ENCODE measurements around the gene CHRNB1. TPM values are rescaled to one million over a fixed set of nuclear protein-coding genes. Genes with fewer than 3 reads are reported as not detected.

CHRNB1 gene
- polyA plus RNA-seq, 1 donor from 2014 or later, result 18.2 TPM

- no peak overlapping the region for H3K4me2 ChIP-seq (ENCODE audit: low read length)
- H3K27ac ChIP-seq (ENCODE audit: low read length), result no peak overlapping the region
- no peaks in the 10 kb centered on the region for H3K9me3 ChIP-seq (ENCODE audit: low read length)
- H3K79me2 ChIP-seq (replicated peaks; ENCODE audit: insufficient read depth, low read length), result no peaks in the 10 kb centered on the region
- H3K9ac ChIP-seq (ENCODE audit: low read length), result no peak overlapping the region
- no peaks in the 10 kb centered on the region for H3F3A ChIP-seq (ENCODE audit: insufficient read depth, low read length, poor library complexity, severe bottlenecking)
- H3K9me2 ChIP-seq (ENCODE audit: insufficient read depth, low read length), result no peaks in the 10 kb centered on the region
- H3K27me3 ChIP-seq (ENCODE audit: insufficient read depth, low read depth, low read length), result no peaks in the 10 kb centered on the region
- no peak overlapping the region for H2AFZ ChIP-seq (ENCODE audit: low read depth, low read length)
- no peaks in the 10 kb centered on the region for H3K36me3 ChIP-seq (ENCODE audit: insufficient read depth, low read length)
- peaks cover 4% of the 10 kb centered on the region for H4K20me1 ChIP-seq (ENCODE audit: insufficient read depth)
- H3K4me3 ChIP-seq (ENCODE audit: low read length), result no peak overlapping the region
- TF ChIP-seq CTCF (IDR thresholded peaks at IDR 0.05; ENCODE audit: poor library complexity, severe bottlenecking) (no peak), TAF1 (IDR thresholded peaks at IDR 0.05; ENCODE audit: low read depth) (no peak), MXI1 (conservative IDR thresholded peaks at IDR 0.05; ENCODE audit: poor library complexity, severe bottlenecking) (no peak)
Observed at GRCh38 chr17:7416323-7416722, 28.5 kb upstream of the CHRNB1 start.

GRCh38 chr17:7417056-7417655 is 27.7 kb upstream of the CHRNB1 start:
- Histone ChIP-seq H3K9me3 (ENCODE audit: low read length) (no peaks in the 10 kb centered on the region), H3K27me3 (ENCODE audit: insufficient read depth, low read depth, low read length) (no peaks in the 10 kb centered on the region), H4K20me1 (ENCODE audit: insufficient read depth) (peaks cover 4% of the 10 kb centered on the region), H2AFZ (ENCODE audit: low read depth, low read length) (no peak overlapping the region), H3K36me3 (ENCODE audit: insufficient read depth, low read length) (no peaks in the 10 kb centered on the region), H3F3A (ENCODE audit: insufficient read depth, low read length, poor library complexity, severe bottlenecking) (no peaks in the 10 kb centered on the region), H3K9me2 (ENCODE audit: insufficient read depth, low read length) (no peaks in the 10 kb centered on the region), H3K4me3 (ENCODE audit: low read length) (no peak overlapping the region), H3K79me2 (replicated peaks; ENCODE audit: insufficient read depth, low read length) (no peaks in the 10 kb centered on the region), H3K9ac (ENCODE audit: low read length) (no peak overlapping the region), H3K4me2 (ENCODE audit: low read length) (no peak overlapping the region), H3K27ac (ENCODE audit: low read length) (no peak overlapping the region)
- no peak for TF ChIP-seq RAD21 (conservative IDR thresholded peaks at IDR 0.05)
- TF ChIP-seq EZH2 (IDR thresholded peaks at IDR 0.05; ENCODE audit: borderline replicate concordance, insufficient read depth, low read length, poor library complexity, severe bottlenecking), result no peak
- TF ChIP-seq REST (IDR thresholded peaks at IDR 0.05; ENCODE audit: borderline replicate concordance), result no peak
- TF ChIP-seq TAF1 (IDR thresholded peaks at IDR 0.05; ENCODE audit: low read depth), result no peak
- no peak for TF ChIP-seq SMC3 (conservative IDR thresholded peaks at IDR 0.05; ENCODE audit: poor library complexity)
- no peak for TF ChIP-seq MXI1 (conservative IDR thresholded peaks at IDR 0.05; ENCODE audit: poor library complexity, severe bottlenecking)
- TF ChIP-seq CTCF (IDR thresholded peaks at IDR 0.05; ENCODE audit: poor library complexity, severe bottlenecking), result no peak
- TF ChIP-seq EP300 (conservative IDR thresholded peaks at IDR 0.05; ENCODE audit: poor library complexity, severe bottlenecking), result no peak
- TF ChIP-seq POLR2AphosphoS5 (IDR thresholded peaks at IDR 0.05), result no peak
